PC-9 (cell line): ENCODE measurements around the gene NPY2R. TPM values are rescaled to one million over a fixed set of nuclear protein-coding genes. Genes with fewer than 3 reads are reported as not detected.

ENCODE experiments used
- BruUV-seq: library from RNA; stranded (reverse); fragments of 400-500 nt; replicated peaks from 2 replicates; lab custom pipeline; 2021; lab: Mats Ljungman, UMichigan
- CTCF ChIA-PET: fragments of 300-600 bp; sonication (Branson Sonifier 250); formaldehyde crosslinking; loops from one replicate; lab custom pipeline; 2022; ENCODE audit warnings: antibody characterized with exemption; lab: Charles Lee
- POLR2A ChIA-PET: fragments of 300-600 bp; sonication (Branson Sonifier 250); formaldehyde crosslinking; loops from one replicate; lab custom pipeline; 2022; ENCODE audit warnings: antibody characterized with exemption; ENCODE audit not compliant: unreplicated experiment; lab: Charles Lee
- DNase-seq, 2 experiments: peaks; one replicate each; pipeline versions ENCODE4 v3.0.0 to v3.0.0-alpha.2; 2015 to 2022; ENCODE audit warnings: mixed read lengths in 1 of 2
- H2AFZ ChIP-seq: fragments of 200-600 bp; sonication (generic); 2 replicates; pipeline ENCODE4 v1.8.1; 2017; ENCODE audit warnings: antibody characterized with exemption
- H3F3A ChIP-seq: fragments of 200-600 bp; sonication (generic); 2 replicates; pipeline ENCODE4 v1.8.1; 2017; ENCODE audit warnings: antibody characterized with exemption, mild to moderate bottlenecking, low read depth; ENCODE audit not compliant: insufficient read depth
- H3K27ac ChIP-seq: fragments of 200-600 bp; sonication (generic); 2 replicates; pipeline ENCODE4 v1.6.1; 2016; ENCODE audit warnings: mixed run types
- H3K27me3 ChIP-seq: fragments of 200-600 bp; sonication (generic); 2 replicates; pipeline ENCODE4 v1.6.1; 2016; ENCODE audit warnings: low read depth, mixed run types; ENCODE audit not compliant: insufficient read depth
- H3K36me3 ChIP-seq: fragments of 200-600 bp; sonication (generic); 2 replicates; pipeline ENCODE4 v1.6.1; 2016; ENCODE audit warnings: low read depth, mixed run types
- H3K4me1 ChIP-seq: fragments of 200-600 bp; sonication (generic); replicated peaks from 2 replicates; pipeline ENCODE4 v1.6.1; 2016; ENCODE audit warnings: mixed run types; ENCODE audit not compliant: insufficient read depth
- H3K4me2 ChIP-seq: fragments of 200-600 bp; sonication (generic); 2 replicates; pipeline ENCODE4 v1.6.1; 2017; ENCODE audit warnings: mixed run types
- H3K4me3 ChIP-seq: fragments of 200-600 bp; sonication (generic); 2 replicates; pipeline ENCODE4 v1.6.1; 2016; ENCODE audit warnings: mixed run types
- H3K79me2 ChIP-seq: fragments of 200-600 bp; sonication (generic); 2 replicates; pipeline ENCODE4 v1.6.1; 2017; ENCODE audit warnings: low read depth, mixed run types
- H3K9me2 ChIP-seq: fragments of 200-600 bp; sonication (generic); 2 replicates; pipeline ENCODE4 v1.8.1; 2017; ENCODE audit warnings: mild to moderate bottlenecking; ENCODE audit not compliant: insufficient read depth
- H3K9me3 ChIP-seq: fragments of 200-600 bp; sonication (generic); 2 replicates; pipeline ENCODE4 v1.8.1; 2016; ENCODE audit warnings: low read depth; ENCODE audit not compliant: insufficient read depth
- H4K20me1 ChIP-seq: fragments of 200-600 bp; sonication (generic); 2 replicates; pipeline ENCODE4 v1.8.1; 2017; ENCODE audit not compliant: insufficient read depth
- CTCF ChIP-seq: fragments of 200-600 bp; sonication (generic); conservative IDR thresholded peaks from 2 replicates; pipeline ENCODE4 v1.6.1; 2017; ENCODE audit warnings: mixed run types, antibody characterized with exemption, mild to moderate bottlenecking, moderate library complexity
- EZH2 ChIP-seq: fragments of 200-600 bp; sonication (generic); IDR thresholded peaks from 2 replicates; pipeline ENCODE4 v1.8.0; 2017; ENCODE audit warnings: antibody characterized with exemption, low read depth
- intact Hi-C: fragments of 100-400 bp; cut with micrococcal nuclease; formaldehyde crosslinking; loops from one replicate; pipeline ENCODE4 v1.10.0; 2022; ENCODE audit not compliant: unreplicated experiment
- total RNA-seq: library from RNA; stranded (reverse); gene quantifications from 2 replicates; pipeline ENCODE4 v1.2.3, GENCODE V29; 2021

Gene NPY2R
- total RNA-seq, 1 experiment from 2014 or later, result not detected

- Histone ChIP-seq H2AFZ (no peak overlapping the region), H3K27me3 (no peaks in the 10 kb centered on the region), H3K4me3 (no peak overlapping the region), H3K79me2 (no peaks in the 10 kb centered on the region), H3K4me1 (no peaks in the 10 kb centered on the region), H4K20me1 (no peaks in the 10 kb centered on the region), H3F3A (no peaks in the 10 kb centered on the region), H3K4me2 (no peak overlapping the region), H3K27ac (no peak overlapping the region), H3K9me3 (no peaks in the 10 kb centered on the region), H3K9me2 (no peaks in the 10 kb centered on the region), H3K36me3 (no peaks in the 10 kb centered on the region)
- TF ChIP-seq EZH2 (no peak), CTCF (no peak)
- ChIA-PET CTCF (no interaction called here), POLR2A (no interaction called here)
- BruUV-seq, result no TSS peak
- no peak for DNase-seq
- intact Hi-C loops, result no loop called here
Measured at GRCh38 chr4:155232432-155232831, 24.0 kb downstream of the NPY2R start.

- Histone ChIP-seq H3K9me3 (no peaks in the 10 kb centered on the region), H3K4me1 (no peaks in the 10 kb centered on the region), H3F3A (no peaks in the 10 kb centered on the region), H3K79me2 (no peaks in the 10 kb centered on the region), H4K20me1 (no peaks in the 10 kb centered on the region), H3K36me3 (no peaks in the 10 kb centered on the region), H3K9me2 (no peaks in the 10 kb centered on the region), H3K4me3 (no peak overlapping the region), H2AFZ (no peak overlapping the region), H3K27ac (no peak overlapping the region), H3K4me2 (no peak overlapping the region), H3K27me3 (no peaks in the 10 kb centered on the region)
- TF ChIP-seq EZH2 (no peak), CTCF (no peak)
- CTCF ChIA-PET, result no interaction called here
- no peak for DNase-seq
- POLR2A ChIA-PET, result no interaction called here
- no TSS peak for BruUV-seq
- intact Hi-C loops, result no loop called here
Measured at GRCh38 chr4:155234206-155234605, 25.8 kb downstream of the NPY2R start.

GRCh38 chr4:155237567-155237966 lies 29.1 kb downstream of the NPY2R start:
- no peaks in the 10 kb centered on the region for H3K79me2 ChIP-seq
- H3K4me1 ChIP-seq, result no peaks in the 10 kb centered on the region
- H2AFZ ChIP-seq, result no peak overlapping the region
- no peaks in the 10 kb centered on the region for H3K9me2 ChIP-seq
- ChIA-PET CTCF (no interaction called here), POLR2A (no interaction called here)
- H3K36me3 ChIP-seq, result no peaks in the 10 kb centered on the region
- no peak for DNase-seq
- H3K4me3 ChIP-seq, result no peak overlapping the region
- intact Hi-C loops, result no loop called here
- H3K27me3 ChIP-seq, result no peaks in the 10 kb centered on the region
- H4K20me1 ChIP-seq, result no peaks in the 10 kb centered on the region
- BruUV-seq, result no TSS peak
- no peak overlapping the region for H3K4me2 ChIP-seq
- H3F3A ChIP-seq, result no peaks in the 10 kb centered on the region
- no peak overlapping the region for H3K27ac ChIP-seq
- H3K9me3 ChIP-seq, result no peaks in the 10 kb centered on the region
- TF ChIP-seq EZH2, result no peak

- Histone ChIP-seq H2AFZ (no peak overlapping the region), H3K36me3 (no peaks in the 10 kb centered on the region), H3K4me3 (no peak overlapping the region), H4K20me1 (no peaks in the 10 kb centered on the region), H3F3A (no peaks in the 10 kb centered on the region), H3K4me1 (no peaks in the 10 kb centered on the region), H3K27me3 (no peaks in the 10 kb centered on the region), H3K9me3 (no peaks in the 10 kb centered on the region), H3K79me2 (no peaks in the 10 kb centered on the region), H3K27ac (no peak overlapping the region), H3K9me2 (no peaks in the 10 kb centered on the region), H3K4me2 (no peak overlapping the region)
- TF ChIP-seq EZH2, result no peak
- no TSS peak for BruUV-seq
- ChIA-PET POLR2A (no interaction called here), CTCF (no interaction called here)
- intact Hi-C loops, result no loop called here
- no peak for DNase-seq
Measured at GRCh38 chr4:155241225-155241624, 32.8 kb downstream of the NPY2R start.
